HepG2 (cell line): ENCODE results near the gene KIZ. TPM values are rescaled to one million over a fixed set of nuclear protein-coding genes. Genes with fewer than 3 reads are reported as not detected.

Source experiments
- ELF1 ChIP-seq: sonication (generic); formaldehyde crosslinking; IDR thresholded peaks from 2 replicates; pipeline ENCODE4 v1.4.0; 2020; ENCODE audit warnings: missing genetic modification reagents
- KAT7 ChIP-seq: IDR thresholded peaks from 2 replicates; pipeline ENCODE4 v1.6.1; 2018; ENCODE audit warnings: borderline replicate concordance, missing compliant biosample characterization
- MLLT10 ChIP-seq: sonication (generic); formaldehyde crosslinking; IDR thresholded peaks from 2 replicates; pipeline ENCODE4 v1.4.0; 2020; ENCODE audit warnings: missing genetic modification reagents
- NCOA5 ChIP-seq: sonication (generic); formaldehyde crosslinking; IDR thresholded peaks from 2 replicates; pipeline ENCODE4 v1.4.0; 2020; ENCODE audit warnings: missing genetic modification reagents
- PAWR ChIP-seq: sonication (generic); formaldehyde crosslinking; IDR thresholded peaks from 2 replicates; pipeline ENCODE4 v1.4.0; 2020; ENCODE audit warnings: missing genetic modification reagents, mild to moderate bottlenecking, borderline replicate concordance
- PRPF4 ChIP-seq: fragments of 200-400 bp; formaldehyde crosslinking; IDR thresholded peaks from 2 replicates; pipeline ENCODE4 v1.6.1; 2016; ENCODE audit warnings: low read length, low read depth; ENCODE audit not compliant: poor library complexity, severe bottlenecking
- ZFP1 ChIP-seq: IDR thresholded peaks from 2 replicates; pipeline ENCODE4 v1.6.1; 2016
- ZMYM2 ChIP-seq: sonication (generic); formaldehyde crosslinking; IDR thresholded peaks from 2 replicates; pipeline ENCODE4 v1.8.0; 2022; ENCODE audit warnings: mild to moderate bottlenecking, missing genetic modification reagents
- ZNF33A ChIP-seq: sonication (generic); formaldehyde crosslinking; IDR thresholded peaks from 2 replicates; pipeline ENCODE4 v1.5.1; 2020; ENCODE audit warnings: missing genetic modification reagents, mild to moderate bottlenecking, moderate library complexity, borderline replicate concordance
- ZNF552 ChIP-seq: sonication (generic); formaldehyde crosslinking; IDR thresholded peaks from 2 replicates; pipeline ENCODE4 v1.9.0; 2022; ENCODE audit warnings: missing genetic modification reagents, mild to moderate bottlenecking, borderline replicate concordance
- ZNF598 ChIP-seq: sonication (generic); formaldehyde crosslinking; IDR thresholded peaks from 2 replicates; pipeline ENCODE4 v1.5.1; 2020; ENCODE audit warnings: mild to moderate bottlenecking, missing genetic modification reagents, borderline replicate concordance
- ZNF644 ChIP-seq: IDR thresholded peaks from 2 replicates; pipeline ENCODE4 v1.6.1; 2016; ENCODE audit warnings: low read depth
- polyA plus RNA-seq, 8 experiments: library from polyadenylated mRNA; depleted of rRNA in 3 of 8; stranded (reverse) in 7 of 8; unstranded in 1 of 8; fragments of >200 nt; fragmentation: Illumina TruSeq in 4 of 8; extraction: Trizol in 4 of 8; gene quantifications; 2 replicates each; pipeline versions ENCODE4 v1.2.1 to v1.2.3, GENCODE V29; 2011 to 2016; ENCODE audit warnings: low read depth in 4 of 8, missing spikeins in 1 of 8, mixed read lengths in 1 of 8; ENCODE audit not compliant: insufficient read depth in 1 of 8
- total RNA-seq, 5 experiments: library from RNA; depleted of rRNA; stranded (reverse); fragments of >200 nt; fragmentation: Illumina TruSeq; extraction: Trizol; gene quantifications; 2 replicates each; pipeline ENCODE4 v1.2.3, GENCODE V29; 2016; ENCODE audit warnings: low read depth in 1 of 5
- TF ChIP-seq, protein P1 (sequence below): sonication (generic); formaldehyde crosslinking; IDR thresholded peaks from 2 replicates; pipeline ENCODE4 v1.5.0; 2020; ENCODE audit warnings: missing genetic modification reagents, mild to moderate bottlenecking, borderline replicate concordance
- TF ChIP-seq, protein P2 (sequence below): sonication (generic); formaldehyde crosslinking; IDR thresholded peaks from 2 replicates; pipeline ENCODE4 v1.4.0; 2020; ENCODE audit warnings: missing genetic modification reagents
- TF ChIP-seq, protein P3 (sequence below): sonication (generic); formaldehyde crosslinking; IDR thresholded peaks from 2 replicates; pipeline ENCODE4 v1.4.0; 2020; ENCODE audit warnings: missing genetic modification reagents
- TF ChIP-seq, protein P4 (sequence below): sonication (generic); formaldehyde crosslinking; IDR thresholded peaks from 2 replicates; pipeline ENCODE4 v1.4.0; 2020; ENCODE audit warnings: missing genetic modification reagents; ENCODE audit errors: not compliant biosample characterization
- TF ChIP-seq, protein P5 (sequence below): sonication (generic); formaldehyde crosslinking; IDR thresholded peaks from 2 replicates; pipeline ENCODE4 v1.8.1; 2023; ENCODE audit warnings: mild to moderate bottlenecking, missing genetic modification reagents
- TF ChIP-seq, protein P6 (sequence below): sonication (generic); formaldehyde crosslinking; conservative IDR thresholded peaks from 2 replicates; pipeline ENCODE4 v1.8.0; 2022; ENCODE audit warnings: missing genetic modification reagents
- TF ChIP-seq, protein P7 (sequence below): sonication (generic); formaldehyde crosslinking; IDR thresholded peaks from 2 replicates; pipeline ENCODE4 v1.5.0; 2020; ENCODE audit warnings: missing genetic modification reagents

KIZ gene
- total and polyA plus RNA-seq, 2 of the 13 experiments (the other 11 are each of a cell fraction or from before 2014, with no cell fraction given): 46.3 to 114 TPM

DNA sequence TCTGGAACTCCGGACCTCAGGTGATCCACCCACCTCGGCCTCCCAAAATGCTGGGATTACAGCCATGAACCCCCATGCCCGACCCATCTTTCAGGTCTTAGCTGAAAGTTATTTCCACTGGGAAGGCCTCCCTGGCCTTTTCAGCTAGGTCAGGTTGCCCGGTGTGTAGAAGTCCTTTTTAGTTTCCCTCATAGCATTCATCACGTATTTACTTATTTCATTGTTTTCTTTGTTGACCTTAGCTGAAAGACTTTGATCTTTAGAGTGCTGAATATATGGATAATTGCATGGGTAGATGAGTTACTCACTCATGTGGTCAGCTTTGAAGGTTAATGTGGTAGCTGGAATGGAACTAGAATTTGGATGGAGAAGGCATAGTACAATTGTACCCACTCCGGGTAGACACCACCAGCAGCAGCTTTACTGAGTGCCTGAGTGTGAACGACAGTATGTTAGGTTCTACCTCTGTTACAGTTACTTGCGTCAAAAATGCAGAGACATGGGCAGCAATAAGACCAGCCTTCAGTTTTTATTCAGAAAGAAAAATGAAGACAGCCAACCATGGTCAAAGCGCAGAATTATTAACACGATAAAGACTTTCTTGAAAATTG, 9.1 kb downstream of the KIZ start (continued):
- TF ChIP-seq, protein P1, sequence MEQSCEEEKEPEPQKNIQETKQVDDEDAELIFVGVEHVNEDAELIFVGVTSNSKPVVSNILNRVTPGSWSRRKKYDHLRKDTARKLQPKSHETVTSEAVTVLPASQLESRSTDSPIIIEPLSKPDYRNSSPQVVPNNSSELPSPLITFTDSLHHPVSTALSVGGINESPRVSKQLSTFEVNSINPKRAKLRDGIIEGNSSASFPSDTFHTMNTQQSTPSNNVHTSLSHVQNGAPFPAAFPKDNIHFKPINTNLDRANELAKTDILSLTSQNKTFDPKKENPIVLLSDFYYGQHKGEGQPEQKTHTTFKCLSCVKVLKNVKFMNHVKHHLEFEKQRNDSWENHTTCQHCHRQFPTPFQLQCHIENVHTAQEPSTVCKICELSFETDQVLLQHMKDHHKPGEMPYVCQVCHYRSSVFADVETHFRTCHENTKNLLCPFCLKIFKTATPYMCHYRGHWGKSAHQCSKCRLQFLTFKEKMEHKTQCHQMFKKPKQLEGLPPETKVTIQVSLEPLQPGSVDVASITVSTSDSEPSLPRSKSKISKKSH: no peak
- TF ChIP-seq, protein P2, sequence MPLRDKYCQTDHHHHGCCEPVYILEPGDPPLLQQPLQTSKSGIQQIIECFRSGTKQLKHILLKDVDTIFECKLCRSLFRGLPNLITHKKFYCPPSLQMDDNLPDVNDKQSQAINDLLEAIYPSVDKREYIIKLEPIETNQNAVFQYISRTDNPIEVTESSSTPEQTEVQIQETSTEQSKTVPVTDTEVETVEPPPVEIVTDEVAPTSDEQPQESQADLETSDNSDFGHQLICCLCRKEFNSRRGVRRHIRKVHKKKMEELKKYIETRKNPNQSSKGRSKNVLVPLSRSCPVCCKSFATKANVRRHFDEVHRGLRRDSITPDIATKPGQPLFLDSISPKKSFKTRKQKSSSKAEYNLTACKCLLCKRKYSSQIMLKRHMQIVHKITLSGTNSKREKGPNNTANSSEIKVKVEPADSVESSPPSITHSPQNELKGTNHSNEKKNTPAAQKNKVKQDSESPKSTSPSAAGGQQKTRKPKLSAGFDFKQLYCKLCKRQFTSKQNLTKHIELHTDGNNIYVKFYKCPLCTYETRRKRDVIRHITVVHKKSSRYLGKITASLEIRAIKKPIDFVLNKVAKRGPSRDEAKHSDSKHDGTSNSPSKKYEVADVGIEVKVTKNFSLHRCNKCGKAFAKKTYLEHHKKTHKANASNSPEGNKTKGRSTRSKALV (CRISPR knock-in tag): peak; percentile 57; the same call in 1 of the 2 replicates
- TF ChIP-seq ZNF552 (CRISPR knock-in tag) (no peak), ZMYM2 (peak; percentile 80; the same call in 1 of the 2 replicates), ZFP1 (CRISPR knock-in tag) (peak; percentile 95), ZNF33A (CRISPR knock-in tag) (no peak), PAWR (CRISPR knock-in tag) (peak; percentile 86; the same call in 1 of the 2 replicates), PRPF4 (peak; percentile 51), ZNF598 (CRISPR knock-in tag) (no peak), NCOA5 (no peak), KAT7 (CRISPR knock-in tag) (no peak; the same call in 1 of the 2 replicates), MLLT10 (CRISPR knock-in tag) (no peak), ZNF644 (CRISPR knock-in tag) (peak; percentile 99), ELF1 (CRISPR knock-in tag) (peak; percentile 37; the same call in 1 of the 2 replicates)
- TF ChIP-seq, protein P3, sequence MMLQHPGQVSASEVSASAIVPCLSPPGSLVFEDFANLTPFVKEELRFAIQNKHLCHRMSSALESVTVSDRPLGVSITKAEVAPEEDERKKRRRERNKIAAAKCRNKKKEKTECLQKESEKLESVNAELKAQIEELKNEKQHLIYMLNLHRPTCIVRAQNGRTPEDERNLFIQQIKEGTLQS: peak; percentile 76; the same call in 1 of the 2 replicates
- TF ChIP-seq, protein P4, sequence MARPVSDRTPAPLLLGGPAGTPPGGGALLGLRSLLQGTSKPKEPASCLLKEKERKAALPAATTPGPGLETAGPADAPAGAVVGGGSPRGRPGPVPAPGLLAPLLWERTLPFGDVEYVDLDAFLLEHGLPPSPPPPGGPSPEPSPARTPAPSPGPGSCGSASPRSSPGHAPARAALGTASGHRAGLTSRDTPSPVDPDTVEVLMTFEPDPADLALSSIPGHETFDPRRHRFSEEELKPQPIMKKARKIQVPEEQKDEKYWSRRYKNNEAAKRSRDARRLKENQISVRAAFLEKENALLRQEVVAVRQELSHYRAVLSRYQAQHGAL (CRISPR knock-in tag): no peak
- TF ChIP-seq, protein P5, sequence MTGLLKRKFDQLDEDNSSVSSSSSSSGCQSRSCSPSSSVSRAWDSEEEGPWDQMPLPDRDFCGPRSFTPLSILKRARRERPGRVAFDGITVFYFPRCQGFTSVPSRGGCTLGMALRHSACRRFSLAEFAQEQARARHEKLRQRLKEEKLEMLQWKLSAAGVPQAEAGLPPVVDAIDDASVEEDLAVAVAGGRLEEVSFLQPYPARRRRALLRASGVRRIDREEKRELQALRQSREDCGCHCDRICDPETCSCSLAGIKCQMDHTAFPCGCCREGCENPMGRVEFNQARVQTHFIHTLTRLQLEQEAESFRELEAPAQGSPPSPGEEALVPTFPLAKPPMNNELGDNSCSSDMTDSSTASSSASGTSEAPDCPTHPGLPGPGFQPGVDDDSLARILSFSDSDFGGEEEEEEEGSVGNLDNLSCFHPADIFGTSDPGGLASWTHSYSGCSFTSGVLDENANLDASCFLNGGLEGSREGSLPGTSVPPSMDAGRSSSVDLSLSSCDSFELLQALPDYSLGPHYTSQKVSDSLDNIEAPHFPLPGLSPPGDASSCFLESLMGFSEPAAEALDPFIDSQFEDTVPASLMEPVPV (CRISPR knock-in tag): no peak
- TF ChIP-seq, protein P6, sequence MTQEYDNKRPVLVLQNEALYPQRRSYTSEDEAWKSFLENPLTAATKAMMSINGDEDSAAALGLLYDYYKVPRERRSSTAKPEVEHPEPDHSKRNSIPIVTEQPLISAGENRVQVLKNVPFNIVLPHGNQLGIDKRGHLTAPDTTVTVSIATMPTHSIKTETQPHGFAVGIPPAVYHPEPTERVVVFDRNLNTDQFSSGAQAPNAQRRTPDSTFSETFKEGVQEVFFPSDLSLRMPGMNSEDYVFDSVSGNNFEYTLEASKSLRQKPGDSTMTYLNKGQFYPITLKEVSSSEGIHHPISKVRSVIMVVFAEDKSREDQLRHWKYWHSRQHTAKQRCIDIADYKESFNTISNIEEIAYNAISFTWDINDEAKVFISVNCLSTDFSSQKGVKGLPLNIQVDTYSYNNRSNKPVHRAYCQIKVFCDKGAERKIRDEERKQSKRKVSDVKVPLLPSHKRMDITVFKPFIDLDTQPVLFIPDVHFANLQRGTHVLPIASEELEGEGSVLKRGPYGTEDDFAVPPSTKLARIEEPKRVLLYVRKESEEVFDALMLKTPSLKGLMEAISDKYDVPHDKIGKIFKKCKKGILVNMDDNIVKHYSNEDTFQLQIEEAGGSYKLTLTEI (CRISPR knock-in tag): no peak
- TF ChIP-seq, protein P7, sequence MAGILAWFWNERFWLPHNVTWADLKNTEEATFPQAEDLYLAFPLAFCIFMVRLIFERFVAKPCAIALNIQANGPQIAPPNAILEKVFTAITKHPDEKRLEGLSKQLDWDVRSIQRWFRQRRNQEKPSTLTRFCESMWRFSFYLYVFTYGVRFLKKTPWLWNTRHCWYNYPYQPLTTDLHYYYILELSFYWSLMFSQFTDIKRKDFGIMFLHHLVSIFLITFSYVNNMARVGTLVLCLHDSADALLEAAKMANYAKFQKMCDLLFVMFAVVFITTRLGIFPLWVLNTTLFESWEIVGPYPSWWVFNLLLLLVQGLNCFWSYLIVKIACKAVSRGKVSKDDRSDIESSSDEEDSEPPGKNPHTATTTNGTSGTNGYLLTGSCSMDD (CRISPR knock-in tag): no peak
